ENCODE results near the gene SAPCD2.
"Not testable (repeated sequence)": the region's sequence is repeated elsewhere in the genome, so short reads cannot be mapped to it uniquely, and the experiment has no call there.

SAPCD2 gene

DNA sequence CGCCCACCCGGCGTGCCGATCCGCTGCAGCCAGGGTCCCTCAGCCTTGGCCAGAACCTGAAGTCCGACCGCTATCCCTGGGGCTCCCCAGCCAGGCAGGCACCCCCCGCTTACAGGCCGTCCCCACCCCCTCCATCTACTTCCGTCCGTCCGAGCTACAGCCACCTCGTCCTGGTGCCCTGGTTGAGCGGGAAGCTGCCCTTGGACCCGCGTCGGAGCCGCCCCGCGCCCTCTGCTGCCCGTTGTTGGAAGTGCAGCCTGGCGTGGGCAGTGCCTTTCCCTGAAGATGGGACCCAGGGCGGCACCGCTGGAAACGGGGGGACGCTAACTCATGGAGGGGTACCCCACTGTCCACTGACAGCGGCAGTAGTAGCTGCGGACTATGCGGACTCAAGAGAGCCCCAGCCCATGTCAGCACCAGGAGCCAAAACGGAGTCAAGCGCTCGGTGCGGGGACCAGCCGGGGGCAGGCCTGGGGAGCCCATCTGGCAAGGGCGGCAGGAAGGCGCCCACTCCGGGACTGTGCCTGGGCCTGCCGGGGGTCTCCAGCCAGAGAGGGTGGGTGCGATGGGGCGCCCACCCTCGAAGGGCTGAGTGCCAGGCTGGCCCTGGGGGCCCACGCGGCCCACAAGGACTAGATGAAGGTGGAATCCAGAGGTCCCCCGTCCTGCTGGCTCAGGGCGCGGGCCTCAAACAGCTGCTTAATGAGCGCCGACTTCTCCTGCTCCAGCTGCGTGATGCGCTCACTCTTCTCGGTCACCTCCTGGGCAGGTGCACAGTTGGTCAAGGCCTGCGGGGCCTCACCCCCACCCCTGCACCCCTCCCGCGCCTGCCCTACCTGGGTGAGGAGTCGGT, 6.1 kb downstream of the SAPCD2 start:
- peak; percentile 31 for DNase-seq

DNA sequence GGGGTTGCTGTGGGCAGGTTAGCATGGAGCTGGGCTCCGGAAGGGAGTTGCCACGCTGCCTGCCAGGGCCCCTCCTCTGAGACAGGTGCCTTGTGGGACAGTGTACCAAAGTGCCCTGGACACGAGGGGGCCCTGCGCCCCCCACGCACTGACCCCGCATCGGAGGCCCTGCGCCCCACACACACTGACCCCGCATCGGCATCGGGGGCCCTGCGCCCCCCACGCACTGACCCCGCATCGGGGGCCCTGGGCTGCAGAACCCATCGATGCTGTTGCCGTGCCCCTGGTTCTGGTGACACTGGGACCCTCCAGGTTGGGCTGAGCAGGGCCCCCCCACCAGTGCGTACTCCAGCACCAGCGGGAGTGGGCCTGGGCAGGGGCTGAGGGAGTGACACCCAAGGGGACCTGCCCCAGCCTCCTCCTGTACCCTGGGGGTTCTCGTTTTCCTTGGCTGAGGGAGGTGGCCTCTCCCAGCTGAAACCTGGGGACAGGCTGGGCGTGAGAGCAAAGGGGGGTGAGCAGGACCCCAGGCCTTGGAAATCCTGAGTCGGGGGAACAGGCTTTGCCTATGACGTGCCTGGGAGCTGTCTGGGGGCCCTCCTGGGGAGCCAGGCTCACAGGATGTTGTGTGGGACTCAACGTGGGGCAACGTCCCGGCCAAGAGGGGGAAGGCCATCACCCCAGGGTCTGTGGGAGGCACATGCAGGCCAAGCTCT, 6.9 kb downstream of the SAPCD2 start:
- DNase-seq: no peak

DNA sequence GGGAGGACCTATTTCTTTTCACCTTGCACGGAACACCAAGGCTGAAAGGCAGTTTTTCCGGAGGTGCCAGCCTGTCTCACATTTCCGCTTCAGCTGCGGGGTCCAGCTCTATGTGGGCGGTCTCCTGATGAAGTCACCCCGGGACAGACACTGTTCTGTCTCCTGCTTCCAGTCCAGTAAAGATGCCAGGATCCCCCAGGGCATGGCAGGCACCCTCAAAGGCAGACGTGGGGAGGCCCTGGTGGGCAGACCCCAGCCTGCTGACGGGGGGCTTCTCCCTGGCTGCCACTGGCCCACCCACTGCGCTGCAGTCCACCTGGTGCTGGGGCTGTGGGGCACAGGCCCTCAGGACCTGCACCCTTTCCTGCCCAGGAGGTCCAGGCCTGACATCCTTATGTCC, 7.6 kb downstream of the SAPCD2 start:
- DNase-seq: not testable (repeated sequence)

DNA sequence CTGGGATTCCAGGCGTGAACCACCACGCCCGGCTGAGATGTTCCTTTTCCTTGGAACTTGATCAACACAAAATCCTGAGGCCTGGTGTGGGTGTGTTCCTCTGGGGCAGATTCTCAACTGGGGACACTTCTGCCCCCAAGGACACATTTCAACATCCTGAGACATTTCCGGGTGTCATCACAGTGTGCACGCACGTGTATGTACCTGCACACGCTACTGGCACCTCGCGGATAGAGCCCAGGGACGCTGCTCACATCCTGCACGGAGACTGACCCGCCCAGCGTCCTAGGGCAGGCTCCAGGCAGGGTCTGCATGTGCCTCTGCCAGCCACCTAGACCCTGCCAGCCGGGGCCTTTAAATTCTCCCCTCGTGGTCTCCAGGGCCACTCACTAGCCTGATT, 8.0 kb downstream of the SAPCD2 start:
- DNase-seq: no peak

DNA sequence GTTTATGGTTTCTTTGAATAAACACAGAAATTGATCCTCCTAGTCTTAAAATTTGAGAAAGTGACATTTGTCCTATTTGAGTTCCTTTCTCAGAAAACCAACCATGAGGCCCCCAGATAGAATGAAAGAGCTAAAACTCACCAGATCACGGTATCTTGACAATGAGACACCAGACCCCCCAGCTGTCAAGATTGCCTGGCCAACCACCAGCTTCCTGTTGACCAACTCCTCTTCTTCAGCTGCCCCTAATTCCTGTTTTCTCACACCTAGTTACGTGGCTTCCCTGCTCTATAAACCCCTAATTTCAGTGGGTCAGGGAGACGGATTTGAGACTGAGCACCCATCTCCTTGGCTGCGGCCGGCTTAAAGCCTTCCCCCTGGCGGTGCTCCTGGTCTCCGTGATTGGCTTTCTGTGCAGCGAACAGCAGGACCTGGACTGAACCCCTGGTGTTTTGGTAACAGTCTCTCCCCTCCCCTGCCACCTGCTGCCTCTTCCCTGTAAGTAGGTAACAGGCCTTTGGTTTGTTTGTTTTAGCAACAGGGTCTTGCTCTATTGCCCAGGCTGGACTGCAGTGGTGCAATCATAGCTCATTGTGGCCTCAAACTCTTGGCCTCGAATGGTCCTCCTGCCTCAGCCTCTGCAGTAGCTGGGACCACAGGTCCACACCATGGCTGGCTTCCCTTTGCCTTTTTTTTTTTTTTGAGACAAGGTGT, 11.7 kb downstream of the SAPCD2 start:
- DNase-seq: no peak

DNA sequence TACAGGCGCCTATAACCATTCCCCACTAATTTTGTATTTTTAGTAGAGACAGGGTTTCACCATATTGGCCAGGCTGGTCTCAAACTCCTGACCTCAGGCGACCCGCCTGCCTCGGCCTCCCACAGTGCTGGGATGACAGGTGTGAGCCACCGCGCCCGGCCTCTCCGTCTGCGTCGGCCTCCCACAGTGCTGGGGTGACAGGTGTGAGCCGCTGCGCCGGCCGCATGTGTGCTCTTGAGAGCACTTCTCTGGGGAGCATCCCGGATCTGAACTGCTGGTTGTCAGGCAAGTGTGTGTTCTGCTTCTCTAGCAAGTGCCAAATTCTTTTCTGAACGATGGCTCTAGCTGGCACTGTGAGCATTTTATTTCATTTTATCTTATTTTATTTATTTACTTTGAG, 12.8 kb downstream of the SAPCD2 start:
- no peak for DNase-seq

DNA sequence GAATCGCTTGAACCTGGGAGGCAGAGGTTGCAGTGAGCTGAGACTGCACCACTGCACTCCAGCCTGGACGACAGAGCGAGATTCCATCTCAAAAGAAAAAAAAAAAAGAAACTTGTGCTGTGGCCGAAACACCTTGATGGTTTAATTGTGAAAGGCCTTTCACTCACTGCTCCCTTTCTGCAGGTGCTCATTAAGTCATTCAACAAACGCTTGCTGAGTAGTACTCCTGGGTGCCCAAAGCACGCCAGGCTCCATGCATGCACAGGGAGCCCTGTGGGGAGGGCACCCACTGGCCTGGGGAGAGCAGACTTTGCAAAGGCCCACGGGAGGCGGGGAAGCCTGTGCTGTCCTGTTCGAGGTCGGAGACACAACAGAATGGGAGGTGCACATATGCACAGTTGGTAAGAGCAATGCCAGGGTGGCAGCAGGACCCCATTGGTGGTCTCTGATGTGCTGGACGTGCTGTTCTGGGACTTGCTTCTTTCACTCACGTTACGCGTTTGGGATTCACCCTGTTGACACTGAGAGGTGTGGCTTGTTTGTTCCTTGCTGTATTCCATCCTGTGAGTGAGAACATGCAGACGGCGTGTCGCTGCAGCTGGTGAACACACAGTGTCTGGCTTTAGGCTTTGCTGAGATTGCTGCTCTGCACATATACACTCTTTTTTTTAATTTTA, 13.5 kb downstream of the SAPCD2 start:
- DNase-seq: no peak

DNA sequence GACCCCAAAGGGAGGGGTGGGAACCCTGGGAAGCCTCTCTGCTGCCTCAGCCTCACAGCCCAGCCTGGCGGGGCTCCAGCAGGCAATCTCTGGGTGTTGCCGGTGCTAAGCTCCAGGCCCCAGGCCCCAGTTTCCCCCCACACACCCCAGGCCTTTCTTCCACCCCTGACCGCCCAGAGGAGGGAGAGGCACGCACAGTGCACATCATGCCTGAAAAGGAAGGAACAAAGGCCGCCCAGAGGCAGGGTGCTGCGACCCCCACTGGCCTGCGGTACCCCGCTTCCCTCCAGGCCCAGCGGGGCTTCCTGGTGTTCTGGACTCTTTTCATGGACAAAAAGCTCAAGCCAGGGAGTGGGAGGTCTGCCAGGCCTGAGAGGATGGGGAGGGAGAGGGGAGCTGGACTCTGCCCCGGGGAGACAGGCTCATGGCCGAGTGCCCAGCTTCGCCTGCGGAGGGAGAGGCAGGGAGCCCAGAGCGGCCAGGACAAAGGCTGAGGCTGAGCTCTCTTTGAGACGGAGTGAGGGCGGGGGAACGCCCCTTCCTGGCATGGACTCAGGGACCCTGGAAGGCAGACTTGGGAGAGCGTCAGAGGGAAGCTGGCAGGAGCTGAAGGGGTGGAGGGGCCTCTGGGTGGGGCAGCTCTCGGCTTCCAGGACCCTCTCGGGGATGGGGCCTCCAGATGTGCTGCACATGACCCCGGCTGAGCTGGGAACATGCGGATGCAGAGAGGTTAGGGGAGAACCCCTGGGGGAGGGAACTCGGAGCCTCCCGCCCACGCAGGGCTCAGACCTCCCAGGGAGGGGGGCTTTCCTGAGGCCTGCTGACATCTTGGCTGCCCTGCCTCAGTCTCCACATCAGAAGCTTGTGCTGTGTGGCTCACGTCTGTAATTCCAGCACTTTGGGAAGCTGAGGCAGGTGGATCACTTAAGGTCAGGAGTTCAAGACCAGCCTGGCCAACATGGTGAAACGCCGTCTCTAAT, 14.7 kb downstream of the SAPCD2 start:
- no peak for DNase-seq

DNA sequence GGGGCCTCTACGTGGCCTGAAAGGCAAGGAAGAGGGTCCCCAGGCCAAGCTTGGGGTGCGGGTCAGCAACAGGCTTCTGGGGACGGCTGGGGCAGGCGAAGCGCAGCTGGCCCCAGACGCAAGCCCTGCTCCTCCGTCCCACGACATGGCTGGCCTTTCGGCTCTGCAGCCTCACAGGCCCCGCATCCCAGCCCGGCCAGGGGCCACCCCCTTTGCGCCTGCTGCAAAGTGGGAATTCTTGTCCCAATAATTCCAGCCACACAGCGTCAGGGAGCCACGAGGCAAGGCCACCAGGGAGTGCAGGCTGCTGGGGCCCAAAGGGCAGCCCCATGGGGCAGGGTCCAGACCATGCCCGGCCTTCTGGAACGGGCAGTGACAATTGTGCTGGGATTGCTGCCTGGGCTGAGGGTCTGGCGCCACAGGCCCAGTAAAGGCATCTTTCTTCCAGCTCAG, 15.4 kb downstream of the SAPCD2 start:
- DNase-seq: no peak

DNA sequence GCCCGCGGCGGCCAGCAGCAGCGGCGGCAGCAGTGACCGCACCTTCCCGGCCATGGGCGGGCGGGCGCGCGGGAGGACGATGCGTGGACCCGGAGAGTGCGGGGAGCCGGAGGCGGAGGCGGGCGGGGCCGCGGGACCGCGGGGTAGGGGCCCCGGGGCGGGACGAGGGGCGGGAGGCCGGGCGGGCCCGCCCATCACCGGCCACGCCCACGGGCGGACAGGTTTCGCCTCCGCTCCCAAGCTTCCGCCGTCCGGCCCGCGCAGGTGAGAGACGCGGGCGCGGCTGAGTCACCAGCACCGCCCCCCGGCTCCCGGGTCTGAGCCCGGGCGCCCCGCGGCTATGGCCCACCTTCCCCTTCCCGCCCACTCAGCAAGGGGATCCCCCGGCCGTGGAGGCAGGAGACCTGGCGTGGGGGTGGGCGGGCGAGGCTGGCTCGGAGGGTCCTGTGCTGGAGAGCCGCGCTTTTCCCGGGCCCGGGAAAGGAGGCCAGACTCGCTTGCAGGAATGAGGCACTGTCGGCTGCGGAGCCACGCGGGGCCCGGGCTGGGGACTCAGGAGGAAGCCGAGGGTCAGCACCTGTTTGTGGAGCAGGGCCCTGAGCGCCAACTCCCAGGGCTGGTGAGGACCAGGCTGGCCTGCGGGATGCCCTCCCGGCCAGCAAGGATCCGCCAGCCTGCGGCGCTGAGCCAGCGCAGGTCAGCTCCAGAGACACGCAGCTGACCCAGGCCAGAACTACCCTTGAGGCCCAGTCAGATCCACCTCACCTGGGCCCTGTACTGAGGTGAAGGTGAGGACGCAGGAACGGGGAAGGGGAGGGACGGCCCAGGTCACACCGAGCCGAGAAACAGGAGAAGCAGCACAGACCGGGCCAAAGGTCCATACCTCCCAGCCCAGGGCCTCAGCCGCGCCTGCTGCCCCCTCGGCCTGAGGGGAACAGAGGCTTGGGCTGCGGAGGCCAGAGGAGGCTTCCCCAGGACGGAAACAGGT, 16.1 kb downstream of the SAPCD2 start, which contains the start of gene ENTPD2:
Gene ENTPD2, minus strand, starts transcription at position 118 of the 988 bp plus-strand sequence. Its CDS starts 64 bp downstream, at position 54.
- no peak for DNase-seq

DNA sequence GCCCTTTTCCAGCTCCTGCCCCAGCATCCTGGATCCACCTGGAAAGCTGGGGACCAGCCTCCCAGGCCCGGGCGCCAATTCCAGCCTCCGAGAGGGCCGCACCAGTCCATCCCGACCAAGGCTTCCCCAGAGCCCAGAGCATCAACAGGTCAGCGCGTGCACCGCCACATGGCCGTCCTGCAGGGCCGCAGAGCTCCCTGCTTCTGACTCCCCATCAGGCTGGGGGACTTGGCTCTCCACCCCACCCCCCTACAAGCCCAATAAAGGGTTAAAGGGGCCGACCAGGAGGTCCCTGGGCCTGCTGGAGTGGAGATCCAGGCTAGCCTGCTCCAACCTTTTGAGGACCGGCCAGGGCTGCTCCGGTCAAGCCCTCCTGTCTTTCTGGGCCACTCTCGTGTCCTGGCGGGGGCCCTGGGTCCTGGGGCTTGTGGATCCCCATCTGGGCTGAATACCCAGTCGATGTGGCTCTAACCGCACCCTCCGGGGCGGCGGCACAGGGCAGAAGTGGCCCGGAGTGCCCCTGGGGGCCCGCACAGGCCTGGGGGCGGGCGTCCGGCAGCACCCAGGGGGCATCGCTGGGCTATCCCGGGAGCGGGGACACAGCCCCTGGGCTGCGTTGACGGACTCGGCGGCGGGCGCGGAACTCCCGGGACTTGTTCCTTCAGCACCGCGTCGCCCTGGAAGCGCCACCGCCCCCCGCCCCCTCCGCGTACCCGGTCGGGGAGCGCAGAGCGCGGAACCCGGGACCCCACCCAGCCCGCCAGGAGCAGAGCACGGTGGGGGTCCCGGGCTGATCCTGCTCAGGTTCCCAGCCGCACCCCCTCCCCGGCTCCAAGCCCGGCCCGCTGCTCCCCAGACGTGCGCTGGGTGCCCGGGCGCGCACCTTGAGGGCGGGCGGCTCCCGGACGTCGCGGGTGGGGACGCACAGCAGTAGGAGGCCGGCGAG, 17.1 kb downstream of the SAPCD2 start:
- DNase-seq: no peak

DNA sequence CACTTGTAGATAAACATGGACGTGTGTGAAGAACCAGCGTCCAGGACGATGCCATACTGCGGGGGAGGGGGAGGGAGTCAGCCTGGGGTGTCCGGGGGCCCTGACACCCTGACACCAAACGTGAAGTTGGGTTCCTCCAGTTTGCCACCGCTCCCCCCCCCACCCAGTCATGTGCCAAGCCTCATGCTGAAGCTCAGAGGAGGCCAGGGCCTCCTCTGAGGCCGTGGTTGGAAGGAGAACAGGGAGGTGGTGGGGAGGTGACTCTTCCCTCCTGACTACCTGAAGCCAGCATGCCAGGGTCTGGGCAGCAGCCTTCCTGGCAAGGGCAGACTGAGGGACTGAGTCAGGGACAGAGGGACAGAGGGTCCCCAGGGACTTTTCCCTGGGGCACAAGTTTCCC, 18.1 kb downstream of the SAPCD2 start:
- DNase-seq: no peak

DNA sequence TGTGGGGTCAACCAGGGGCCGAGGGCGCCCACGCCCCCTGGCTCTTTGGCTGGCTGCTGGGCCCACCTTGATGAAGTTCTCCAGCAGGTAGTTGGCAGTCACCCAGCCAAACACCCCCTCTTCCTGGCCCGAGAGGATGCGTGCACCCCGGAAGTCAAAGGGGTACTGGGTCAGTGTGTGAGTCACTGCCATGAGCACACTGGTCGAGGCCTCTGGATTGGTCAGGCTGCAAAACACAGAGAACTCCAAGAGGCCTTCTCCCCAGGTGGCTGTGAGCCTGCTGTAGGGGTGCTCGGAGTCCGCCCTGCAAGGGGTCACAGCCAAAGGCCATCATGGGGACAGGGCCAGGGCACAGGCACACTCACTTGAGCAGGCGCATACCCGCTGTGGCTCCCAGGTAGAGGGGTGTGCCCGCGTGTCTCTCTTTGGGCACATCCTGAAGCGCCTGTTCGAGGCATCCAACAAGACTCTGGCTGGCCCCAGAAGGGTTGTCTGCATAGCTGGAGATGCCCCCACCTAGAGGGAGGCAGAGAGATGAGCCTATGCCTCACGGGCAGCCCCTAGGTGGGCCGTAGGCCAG, 19.1 kb downstream of the SAPCD2 start:
- no peak for DNase-seq

DNA sequence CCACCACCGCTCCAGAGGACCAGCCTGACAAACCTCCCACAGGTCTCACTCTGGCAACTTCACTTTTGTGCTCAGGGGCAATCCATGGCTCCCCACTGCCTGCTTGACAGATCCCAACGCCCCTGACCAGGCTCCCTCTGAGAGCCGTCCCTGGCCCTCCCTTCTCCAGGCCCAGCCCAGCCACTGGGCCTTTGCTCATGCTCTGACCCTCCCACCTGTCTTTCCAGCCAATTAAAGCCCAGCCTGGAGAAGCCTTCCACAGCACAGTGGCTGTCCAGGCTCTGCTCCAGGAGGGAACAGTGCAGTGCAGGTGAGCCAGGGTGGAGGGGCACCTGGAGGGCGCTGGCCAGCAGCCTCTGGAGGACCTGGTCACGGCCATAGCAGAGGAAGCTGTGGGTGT, 19.8 kb downstream of the SAPCD2 start:
- no peak for DNase-seq

DNA sequence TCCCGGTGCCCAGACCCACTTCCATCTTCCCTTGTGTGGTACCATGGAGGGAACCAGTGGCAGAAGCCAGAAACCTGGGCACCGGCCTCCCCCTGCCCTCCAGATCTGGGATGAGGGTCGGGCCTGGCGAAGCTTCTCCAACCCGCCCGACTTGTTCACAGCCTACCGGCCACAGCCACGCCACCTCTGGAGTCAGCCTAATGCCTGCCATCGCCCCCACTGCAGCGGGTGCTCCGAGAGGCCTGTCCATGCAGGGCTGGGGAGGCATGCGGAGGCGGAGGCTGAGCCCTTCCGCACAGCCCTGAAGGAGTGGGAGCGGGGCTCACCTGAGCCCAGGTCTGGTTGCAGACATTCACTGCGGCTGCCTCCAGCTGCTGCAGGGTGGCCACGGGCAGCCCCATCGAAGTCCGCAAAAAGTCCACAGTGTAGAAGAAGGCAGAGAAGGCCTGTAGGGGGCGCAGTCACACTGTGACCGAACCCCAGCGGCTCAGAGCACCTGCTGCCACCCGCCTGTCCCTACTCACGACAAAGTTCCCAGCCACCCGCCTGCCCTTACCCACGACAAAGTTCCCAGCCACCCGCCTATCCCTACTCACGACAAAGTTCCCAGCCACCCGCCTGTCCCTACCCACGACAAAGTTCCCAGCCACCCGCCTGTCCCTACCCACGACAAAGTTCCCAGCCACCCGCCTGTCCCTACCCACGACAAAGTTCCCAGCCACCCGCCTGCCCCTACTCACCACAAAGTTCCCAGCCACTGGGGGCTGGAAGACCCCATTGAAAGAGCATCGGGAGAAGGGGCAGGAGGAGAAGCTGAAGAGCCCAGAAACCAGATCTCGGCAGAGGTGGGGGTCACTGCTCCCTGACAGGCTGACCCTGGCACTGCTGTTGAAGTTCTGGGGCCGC, 20.6 kb downstream of the SAPCD2 start:
- peak; percentile 63 for DNase-seq

DNA sequence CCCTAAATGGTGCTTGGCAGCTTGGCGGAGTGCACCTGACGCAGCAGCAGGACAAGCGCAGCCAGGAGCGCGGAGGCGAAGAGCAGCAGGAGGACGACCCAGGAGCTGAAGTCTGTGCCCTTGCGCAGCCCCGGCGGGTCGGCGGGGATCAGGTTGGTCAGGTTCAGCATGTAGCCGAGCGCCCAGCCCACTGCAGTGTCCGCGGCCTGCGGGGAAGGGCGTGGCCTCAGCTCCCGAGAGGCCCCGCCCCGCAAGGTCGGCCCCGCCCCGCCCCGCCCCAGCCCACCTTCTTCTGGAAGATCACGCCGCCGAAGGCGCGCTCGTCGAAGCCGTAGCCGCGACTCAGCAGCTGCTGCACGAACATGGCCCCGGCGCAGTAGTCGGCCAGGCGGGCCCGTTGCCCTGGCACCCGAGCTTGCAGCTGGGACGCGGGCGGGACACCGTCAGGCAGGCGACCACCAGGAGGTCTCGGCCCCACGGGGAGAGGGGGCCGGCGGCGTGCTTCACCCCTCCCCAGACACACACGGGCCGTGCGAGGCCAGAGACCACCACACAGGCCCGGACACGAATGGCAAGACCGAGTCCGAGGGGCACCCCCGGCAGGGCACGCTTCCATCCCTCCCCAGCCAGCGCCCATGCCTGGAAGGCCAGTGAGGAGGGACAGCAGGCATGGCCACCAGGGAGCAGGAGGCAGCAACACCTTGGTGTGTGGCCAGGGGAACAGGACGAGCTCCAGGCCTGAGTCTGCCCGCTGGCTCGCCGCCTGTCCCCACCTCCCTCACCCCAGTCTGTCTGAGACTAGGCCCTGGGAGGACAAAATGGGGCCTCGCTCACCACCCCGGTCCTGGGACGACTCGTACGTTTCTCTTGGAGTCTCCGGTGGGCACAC, 21.5 kb downstream of the SAPCD2 start:
- no peak for DNase-seq
